ENCODE results near the gene NME5.
A peak's percentile ranks its signal among the peaks of the same experiment; 100 is the strongest.
"Not testable (repeated sequence)": the region's sequence is repeated elsewhere in the genome, so short reads cannot be mapped to it uniquely, and the experiment has no call there.

NME5 gene

DNA sequence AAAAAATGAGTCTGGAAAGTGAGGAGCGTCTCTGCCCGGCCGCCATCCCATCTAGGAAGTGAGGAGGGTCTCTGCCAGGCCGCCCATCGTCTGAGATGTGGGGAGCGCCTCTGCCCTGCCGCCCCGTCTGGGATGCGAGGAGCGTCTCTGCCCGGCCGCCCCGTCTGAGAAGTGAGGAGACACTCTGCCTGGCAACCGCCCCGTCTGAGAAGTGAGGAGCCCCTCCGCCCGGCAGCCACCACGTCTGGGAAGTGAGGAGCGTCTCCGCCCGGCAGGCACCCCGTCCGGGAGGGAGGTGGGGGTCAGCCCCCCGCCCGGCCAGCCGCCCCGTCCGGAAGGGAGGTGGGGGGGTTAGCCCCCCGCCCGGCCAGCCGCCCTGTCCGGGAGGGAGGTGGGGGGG, 69.2 kb downstream of the NME5 start:
- DNase-seq: not testable (repeated sequence)

DNA sequence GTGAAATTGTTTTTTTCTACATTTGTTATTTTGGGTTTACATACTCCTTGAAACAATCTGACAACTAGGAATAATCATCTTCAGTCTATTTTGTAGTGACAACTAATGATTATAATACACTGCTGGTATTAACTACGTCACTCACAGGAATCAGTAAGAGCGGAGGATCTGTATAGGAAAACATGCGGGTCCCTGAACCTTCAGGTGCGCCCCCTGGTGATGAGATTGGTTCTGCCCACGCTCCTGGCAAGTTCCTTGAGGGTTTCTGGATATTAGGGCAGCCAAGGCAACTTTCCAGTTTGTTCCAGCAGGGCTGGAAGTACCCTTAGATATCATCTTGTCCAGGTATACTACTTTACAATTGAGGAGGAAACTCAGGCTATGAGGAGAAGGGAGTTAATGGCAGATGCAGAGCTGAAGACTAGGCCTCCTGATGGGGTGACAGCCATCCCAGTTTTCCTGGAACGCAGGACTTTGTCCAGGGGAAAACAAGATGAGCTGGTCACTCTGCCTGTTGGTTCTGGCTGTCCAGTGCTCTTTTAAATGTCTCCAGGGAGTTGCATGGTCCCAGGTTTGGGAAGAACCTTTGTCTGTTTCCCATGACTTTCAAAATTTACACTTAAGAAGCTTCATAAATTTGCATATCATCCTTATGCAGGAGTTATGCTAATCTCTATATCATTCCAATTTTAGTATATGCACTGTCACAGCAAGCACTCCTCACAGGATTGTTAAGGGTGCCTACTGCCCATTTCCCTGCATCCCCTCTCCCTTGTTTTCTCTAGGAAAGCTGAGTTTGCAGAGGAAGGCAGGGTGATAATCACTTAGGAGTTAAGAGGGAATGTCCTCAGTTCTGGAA, 70.3 kb downstream of the NME5 start:
- DNase-seq: peak; percentile 87

DNA sequence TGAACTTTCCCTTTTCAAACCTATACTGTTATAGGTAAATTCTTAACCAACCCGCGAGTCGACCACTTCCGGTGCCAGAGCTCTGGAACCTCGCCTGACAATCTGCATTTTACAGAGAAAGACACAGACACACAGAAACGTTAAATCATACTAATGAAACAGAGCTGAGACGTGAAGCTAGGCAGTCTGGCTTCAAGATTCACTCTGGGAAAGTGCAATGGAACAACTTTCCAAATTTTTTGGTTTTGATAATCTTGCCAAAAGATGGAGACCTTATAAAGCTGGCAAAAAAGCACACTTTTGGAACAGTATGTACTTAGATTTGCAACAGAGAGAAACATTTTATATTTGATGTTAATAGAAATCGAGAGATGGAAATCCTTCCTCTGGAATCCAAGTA, 71.3 kb downstream of the NME5 start:
- no peak for DNase-seq

All from hematopoietic multipotent progenitor cell treated with erythropoietin and hydrocortisone succinate and interleukin-3 and kit ligand, for 4 days (in vitro differentiated cells).